Measurements from ENCODE around the gene PPDPF.
"Not testable (repeated sequence)": the region's sequence is repeated elsewhere in the genome, so short reads cannot be mapped to it uniquely, and the experiment has no call there.

The PPDPF gene

GRCh38 chr20:63478346-63479302 lies 41.9 kb upstream of the PPDPF start:
- no peaks in the 10 kb centered on the region for H3K4me1 ChIP-seq (ENCODE audit: control insufficient read depth in 1 of 2, insufficient read depth in 2 of 2, low read length in 2 of 2)
- no peak overlapping the region for H3K4me3 ChIP-seq (ENCODE audit: low read depth in 1 of 2, low read length in 2 of 2)
- H3K9me3 ChIP-seq (ENCODE audit: control insufficient read depth in 1 of 2, low read length in 2 of 2): no peaks in the 10 kb centered on the region
- peaks cover 15 to 29% of the 10 kb centered on the region in 2 donors for H3K27me3 ChIP-seq (ENCODE audit: control insufficient read depth in 1 of 2, insufficient read depth in 2 of 2, low read length in 2 of 2)
- H3K27ac ChIP-seq (ENCODE audit: low read depth, low read length): no peak overlapping the region
- H3K9ac ChIP-seq (ENCODE audit: low read depth in 1 of 2, low read length in 2 of 2): no peak overlapping the region
- no peaks in the 10 kb centered on the region for H3K36me3 ChIP-seq (ENCODE audit: control insufficient read depth in 1 of 2, insufficient read depth in 2 of 2, low read length in 2 of 2)

GRCh38 chr20:63479695-63480419 lies 40.7 kb upstream of the PPDPF start:
- not testable (repeated sequence) for H3K4me3 ChIP-seq (ENCODE audit: low read depth in 1 of 2, low read length in 2 of 2); H3K36me3 ChIP-seq (ENCODE audit: control insufficient read depth in 1 of 2, insufficient read depth in 2 of 2, low read length in 2 of 2); H3K27ac ChIP-seq (ENCODE audit: low read depth, low read length); H3K4me1 ChIP-seq (ENCODE audit: control insufficient read depth in 1 of 2, insufficient read depth in 2 of 2, low read length in 2 of 2); H3K9me3 ChIP-seq (ENCODE audit: control insufficient read depth in 1 of 2, low read length in 2 of 2); H3K9ac ChIP-seq (ENCODE audit: low read depth in 1 of 2, low read length in 2 of 2)
- peaks cover 10 to 23% of the 10 kb centered on the region in 2 donors for H3K27me3 ChIP-seq (ENCODE audit: control insufficient read depth in 1 of 2, insufficient read depth in 2 of 2, low read length in 2 of 2)

GRCh38 chr20:63481503-63481902 lies 39.1 kb upstream of the PPDPF start:
- H3K36me3 ChIP-seq (ENCODE audit: control insufficient read depth in 1 of 2, insufficient read depth in 2 of 2, low read length in 2 of 2): no peaks in the 10 kb centered on the region
- H3K27ac ChIP-seq (ENCODE audit: low read depth, low read length): no peak overlapping the region
- H3K9me3 ChIP-seq (ENCODE audit: control insufficient read depth in 1 of 2, low read length in 2 of 2): no peaks in the 10 kb centered on the region
- no peak overlapping the region for H3K4me3 ChIP-seq (ENCODE audit: low read depth in 1 of 2, low read length in 2 of 2)
- no peak overlapping the region for H3K9ac ChIP-seq (ENCODE audit: low read depth in 1 of 2, low read length in 2 of 2)
- H3K27me3 ChIP-seq (ENCODE audit: control insufficient read depth in 1 of 2, insufficient read depth in 2 of 2, low read length in 2 of 2): peaks cover 10 to 18% of the 10 kb centered on the region in 2 donors
- no peaks in the 10 kb centered on the region for H3K4me1 ChIP-seq (ENCODE audit: control insufficient read depth in 1 of 2, insufficient read depth in 2 of 2, low read length in 2 of 2)

- H3K4me3 ChIP-seq (ENCODE audit: low read depth in 1 of 2, low read length in 2 of 2): no peak overlapping the region
These were observed 38.5 kb upstream of the PPDPF start for GRCh38 chr20:63482021-63482587.

GRCh38 chr20:63483834-63484233 lies 36.7 kb upstream of the PPDPF start:
- Histone ChIP-seq H3K27me3 (ENCODE audit: control insufficient read depth in 1 of 2, insufficient read depth in 2 of 2, low read length in 2 of 2) (peaks cover 14 to 20% of the 10 kb centered on the region in 2 donors), H3K4me3 (ENCODE audit: low read depth in 1 of 2, low read length in 2 of 2) (no peak overlapping the region), H3K27ac (ENCODE audit: low read depth, low read length) (no peak overlapping the region), H3K9ac (ENCODE audit: low read depth in 1 of 2, low read length in 2 of 2) (no peak overlapping the region), H3K4me1 (ENCODE audit: control insufficient read depth in 1 of 2, insufficient read depth in 2 of 2, low read length in 2 of 2) (no peaks in the 10 kb centered on the region), H3K9me3 (ENCODE audit: control insufficient read depth in 1 of 2, low read length in 2 of 2) (no peaks in the 10 kb centered on the region), H3K36me3 (ENCODE audit: control insufficient read depth in 1 of 2, insufficient read depth in 2 of 2, low read length in 2 of 2) (no peaks in the 10 kb centered on the region)

More at GRCh38 chr20:63482021-63482587, 38.5 kb upstream of the PPDPF start:
- Histone ChIP-seq H3K36me3 (ENCODE audit: control insufficient read depth in 1 of 2, insufficient read depth in 2 of 2, low read length in 2 of 2) (no peaks in the 10 kb centered on the region), H3K9ac (ENCODE audit: low read depth in 1 of 2, low read length in 2 of 2) (no peak overlapping the region), H3K27me3 (ENCODE audit: control insufficient read depth in 1 of 2, insufficient read depth in 2 of 2, low read length in 2 of 2) (peaks cover 10 to 16% of the 10 kb centered on the region in 2 donors), H3K27ac (ENCODE audit: low read depth, low read length) (no peak overlapping the region), H3K9me3 (ENCODE audit: control insufficient read depth in 1 of 2, low read length in 2 of 2) (no peaks in the 10 kb centered on the region), H3K4me1 (ENCODE audit: control insufficient read depth in 1 of 2, insufficient read depth in 2 of 2, low read length in 2 of 2) (no peaks in the 10 kb centered on the region)

- H3K27ac ChIP-seq (ENCODE audit: low read depth, low read length): no peak overlapping the region
- H3K9me3 ChIP-seq (ENCODE audit: control insufficient read depth in 1 of 2, low read length in 2 of 2): no peaks in the 10 kb centered on the region
- peaks cover 18 to 24% of the 10 kb centered on the region in 2 donors for H3K27me3 ChIP-seq (ENCODE audit: control insufficient read depth in 1 of 2, insufficient read depth in 2 of 2, low read length in 2 of 2)
These were observed 36.3 kb upstream of the PPDPF start for GRCh38 chr20:63484236-63484635.

GRCh38 chr20:63484651-63485403 lies 35.7 kb upstream of the PPDPF start:
- Histone ChIP-seq H3K27ac (ENCODE audit: low read depth, low read length) (no peak overlapping the region), H3K27me3 (ENCODE audit: control insufficient read depth in 1 of 2, insufficient read depth in 2 of 2, low read length in 2 of 2) (peaks cover 18 to 24% of the 10 kb centered on the region in 2 donors), H3K9me3 (ENCODE audit: control insufficient read depth in 1 of 2, low read length in 2 of 2) (no peaks in the 10 kb centered on the region), H3K9ac (ENCODE audit: low read depth in 1 of 2, low read length in 2 of 2) (no peak overlapping the region), H3K4me3 (ENCODE audit: low read depth in 1 of 2, low read length in 2 of 2) (no peak overlapping the region), H3K4me1 (ENCODE audit: control insufficient read depth in 1 of 2, insufficient read depth in 2 of 2, low read length in 2 of 2) (no peaks in the 10 kb centered on the region), H3K36me3 (ENCODE audit: control insufficient read depth in 1 of 2, insufficient read depth in 2 of 2, low read length in 2 of 2) (no peaks in the 10 kb centered on the region)

More at GRCh38 chr20:63484236-63484635, 36.3 kb upstream of the PPDPF start:
- no peaks in the 10 kb centered on the region for H3K36me3 ChIP-seq (ENCODE audit: control insufficient read depth in 1 of 2, insufficient read depth in 2 of 2, low read length in 2 of 2)
- no peak overlapping the region for H3K9ac ChIP-seq (ENCODE audit: low read depth in 1 of 2, low read length in 2 of 2)
- H3K4me1 ChIP-seq (ENCODE audit: control insufficient read depth in 1 of 2, insufficient read depth in 2 of 2, low read length in 2 of 2): no peaks in the 10 kb centered on the region
- H3K4me3 ChIP-seq (ENCODE audit: low read depth in 1 of 2, low read length in 2 of 2): no peak overlapping the region

- H3K4me3 ChIP-seq (ENCODE audit: low read depth in 1 of 2, low read length in 2 of 2): no peak overlapping the region
- H3K9me3 ChIP-seq (ENCODE audit: control insufficient read depth in 1 of 2, low read length in 2 of 2): no peaks in the 10 kb centered on the region
- H3K36me3 ChIP-seq (ENCODE audit: control insufficient read depth in 1 of 2, insufficient read depth in 2 of 2, low read length in 2 of 2): no peaks in the 10 kb centered on the region
- peaks cover 18 to 24% of the 10 kb centered on the region in 2 donors for H3K27me3 ChIP-seq (ENCODE audit: control insufficient read depth in 1 of 2, insufficient read depth in 2 of 2, low read length in 2 of 2)
- H3K9ac ChIP-seq (ENCODE audit: low read depth in 1 of 2, low read length in 2 of 2): no peak overlapping the region
- H3K27ac ChIP-seq (ENCODE audit: low read depth, low read length): no peak overlapping the region
- no peaks in the 10 kb centered on the region for H3K4me1 ChIP-seq (ENCODE audit: control insufficient read depth in 1 of 2, insufficient read depth in 2 of 2, low read length in 2 of 2)
These were observed 34.2 kb upstream of the PPDPF start for GRCh38 chr20:63486300-63486855.

GRCh38 chr20:63487116-63487764 lies 33.3 kb upstream of the PPDPF start:
- Histone ChIP-seq H3K27ac (ENCODE audit: low read depth, low read length) (no peak overlapping the region), H3K27me3 (ENCODE audit: control insufficient read depth in 1 of 2, insufficient read depth in 2 of 2, low read length in 2 of 2) (peaks cover 18 to 24% of the 10 kb centered on the region in 2 donors), H3K4me3 (ENCODE audit: low read depth in 1 of 2, low read length in 2 of 2) (no peak overlapping the region), H3K36me3 (ENCODE audit: control insufficient read depth in 1 of 2, insufficient read depth in 2 of 2, low read length in 2 of 2) (no peaks in the 10 kb centered on the region), H3K9me3 (ENCODE audit: control insufficient read depth in 1 of 2, low read length in 2 of 2) (no peaks in the 10 kb centered on the region), H3K4me1 (ENCODE audit: control insufficient read depth in 1 of 2, insufficient read depth in 2 of 2, low read length in 2 of 2) (no peaks in the 10 kb centered on the region), H3K9ac (ENCODE audit: low read depth in 1 of 2, low read length in 2 of 2) (no peak overlapping the region)

All from duodenal mucosa (tissue), 2 donors.